SIG-M5 (cell line): ENCODE data around the gene NTF4.

Source experiments
- DNase-seq: peaks from one replicate; lab custom pipeline; 2025; lab: John Stamatoyannopoulos, UW

The NTF4 gene, protein sequence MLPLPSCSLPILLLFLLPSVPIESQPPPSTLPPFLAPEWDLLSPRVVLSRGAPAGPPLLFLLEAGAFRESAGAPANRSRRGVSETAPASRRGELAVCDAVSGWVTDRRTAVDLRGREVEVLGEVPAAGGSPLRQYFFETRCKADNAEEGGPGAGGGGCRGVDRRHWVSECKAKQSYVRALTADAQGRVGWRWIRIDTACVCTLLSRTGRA

GRCh38 chr19:49064768-49065611 is at the start of gene NTF4:
Gene NTF4, minus strand, starts transcription at chr19:49064818. Its CDS starts 2,821 bp downstream, at chr19:49061997.
- no peak for DNase-seq

GRCh38 chr19:49113762-49114629 is 49.4 kb upstream of the NTF4 start, which contains the start of gene LIN7B:
Gene LIN7B, plus strand, starts transcription at chr19:49114370. Its CDS starts 35 bp downstream, at chr19:49114405.
- DNase-seq = peak; percentile 25

DNA sequence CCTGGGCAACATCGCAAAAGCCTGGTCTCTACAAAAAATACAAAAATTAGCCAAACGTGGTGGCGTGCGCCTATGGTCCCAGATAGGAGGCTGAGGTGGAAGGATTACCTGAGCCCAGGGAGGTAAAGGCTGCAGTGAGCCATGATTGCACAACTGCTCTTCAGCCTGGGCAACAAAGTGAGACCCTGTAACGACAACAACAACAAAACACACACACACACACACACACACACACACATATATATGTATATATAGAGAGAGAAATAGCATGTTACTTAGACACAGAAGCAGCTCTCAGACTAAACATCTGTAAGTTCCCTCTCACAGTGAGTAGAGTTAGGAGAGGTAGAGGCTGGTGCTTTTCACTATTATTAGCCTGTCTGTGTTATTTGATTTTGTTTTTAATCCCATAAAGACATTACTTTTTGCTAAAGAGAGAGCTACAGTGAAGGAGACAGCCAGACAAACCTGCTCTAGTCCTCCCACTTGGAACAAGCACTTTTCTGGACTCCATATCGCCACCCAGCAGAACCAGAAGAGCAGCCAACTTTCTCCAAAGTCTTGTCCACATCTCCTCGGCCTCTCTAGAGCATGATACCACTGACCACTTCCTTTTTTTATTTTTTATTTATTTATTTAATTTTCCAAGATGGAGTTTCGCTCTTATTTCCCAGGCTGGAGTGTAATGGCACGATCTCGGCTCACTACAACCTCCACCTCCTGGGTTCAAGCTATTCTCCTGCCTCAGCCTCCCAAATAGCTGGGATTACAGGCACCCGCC is 46.8 kb upstream of the NTF4 start:
- no peak for DNase-seq

- no peak for DNase-seq
Observed at GRCh38 chr19:49110567-49110966, 45.9 kb upstream of the NTF4 start.

GRCh38 chr19:49109569-49110233 is 45.1 kb upstream of the NTF4 start:
- DNase-seq = no peak

GRCh38 chr19:49109051-49109450 is 44.4 kb upstream of the NTF4 start:
- no peak for DNase-seq

DNA sequence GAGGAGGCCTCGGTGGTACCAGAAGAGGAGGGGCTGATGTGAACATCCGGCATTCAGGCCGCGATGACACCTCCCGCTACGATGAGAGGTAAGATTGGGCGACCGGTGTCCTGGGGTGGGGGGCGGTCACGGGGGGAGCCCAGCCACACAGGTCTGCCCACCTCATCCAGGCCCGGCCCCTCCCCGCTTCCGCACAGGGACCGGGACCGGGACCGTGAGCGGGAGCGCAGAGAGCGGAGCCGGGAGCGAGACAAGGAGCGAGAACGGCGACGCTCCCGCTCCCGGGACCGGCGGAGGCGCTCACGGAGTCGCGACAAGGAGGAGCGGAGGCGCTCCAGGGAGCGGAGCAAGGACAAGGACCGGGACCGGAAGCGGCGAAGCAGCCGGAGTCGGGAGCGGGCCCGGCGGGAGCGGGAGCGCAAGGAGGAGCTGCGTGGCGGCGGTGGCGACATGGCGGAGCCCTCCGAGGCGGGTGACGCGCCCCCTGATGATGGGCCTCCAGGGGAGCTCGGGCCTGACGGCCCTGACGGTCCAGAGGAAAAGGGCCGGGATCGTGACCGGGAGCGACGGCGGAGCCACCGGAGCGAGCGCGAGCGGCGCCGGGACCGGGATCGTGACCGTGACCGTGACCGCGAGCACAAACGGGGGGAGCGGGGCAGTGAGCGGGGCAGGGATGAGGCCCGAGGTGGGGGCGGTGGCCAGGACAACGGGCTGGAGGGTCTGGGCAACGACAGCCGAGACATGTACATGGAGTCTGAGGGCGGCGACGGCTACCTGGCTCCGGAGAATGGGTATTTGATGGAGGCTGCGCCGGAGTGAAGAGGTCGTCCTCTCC is 43.2 kb upstream of the NTF4 start:
- no peak for DNase-seq

GRCh38 chr19:49106648-49107135 is 42.1 kb upstream of the NTF4 start:
- no peak for DNase-seq

DNA sequence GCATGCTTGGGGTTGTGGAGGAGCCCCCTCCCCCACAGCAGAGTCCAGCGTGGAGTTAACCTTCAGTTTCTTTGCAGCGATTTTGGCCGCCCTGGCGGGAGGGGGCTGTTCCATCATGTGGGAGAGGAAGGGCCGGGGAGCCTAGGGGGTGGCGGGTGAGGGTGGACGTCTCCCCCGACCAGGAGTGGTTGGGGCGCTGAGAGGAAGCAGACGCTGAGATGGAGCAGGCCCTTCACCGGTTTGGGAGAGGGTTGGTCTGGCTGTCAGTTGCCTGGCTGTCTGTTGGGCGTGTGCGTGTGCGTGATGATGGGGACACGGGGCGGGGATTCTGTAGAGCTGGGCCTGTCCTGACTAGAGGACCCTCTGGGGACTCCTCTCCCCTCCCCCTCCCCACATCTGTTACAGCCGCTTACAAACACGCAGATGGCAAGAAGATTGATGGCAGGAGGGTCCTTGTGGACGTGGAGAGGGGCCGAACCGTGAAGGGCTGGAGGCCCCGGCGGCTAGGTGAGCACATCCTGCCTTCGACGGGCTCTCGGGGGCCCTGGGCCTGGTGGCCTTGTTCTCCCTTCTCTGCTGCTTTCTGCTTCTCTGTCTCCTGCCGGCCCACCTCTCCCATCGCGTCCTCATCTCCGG is 39.7 kb upstream of the NTF4 start:
- DNase-seq = no peak

- DNase-seq = no peak
Observed at GRCh38 chr19:49103331-49104085, 38.9 kb upstream of the NTF4 start.

GRCh38 chr19:49102303-49102702 is 37.7 kb upstream of the NTF4 start:
- no peak for DNase-seq

- no peak for DNase-seq
Observed at GRCh38 chr19:49101160-49101559, 36.5 kb upstream of the NTF4 start.

GRCh38 chr19:49098795-49099194 is 34.2 kb upstream of the NTF4 start:
- DNase-seq = no peak

GRCh38 chr19:49097453-49098288 is 33.1 kb upstream of the NTF4 start:
- DNase-seq = no peak

GRCh38 chr19:49094505-49095482 is 30.2 kb upstream of the NTF4 start:
- no peak for DNase-seq

DNA sequence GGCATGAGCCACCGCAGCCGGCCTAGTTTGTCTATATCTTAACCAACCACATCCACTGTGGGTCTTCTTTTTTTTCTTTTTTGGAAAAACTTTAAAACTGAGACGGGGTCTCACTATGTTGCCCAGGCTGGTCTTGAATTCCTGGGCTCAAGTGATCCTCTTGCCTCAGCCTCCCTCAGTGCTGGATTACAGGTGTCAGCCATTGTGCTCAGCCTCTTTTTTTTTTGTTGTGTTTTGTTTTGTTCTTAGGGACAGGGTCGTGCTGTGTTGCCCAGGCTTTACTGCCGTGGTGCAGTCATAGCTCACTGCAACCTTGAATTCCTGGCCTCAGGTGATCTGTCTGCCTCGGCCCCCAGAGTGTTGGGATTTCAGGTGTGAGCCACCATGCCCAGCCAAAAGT is 28.1 kb upstream of the NTF4 start:
- DNase-seq = no peak
